HG03439 (cell line): ENCODE results near the gene CHRDL2.

Experiments used
- ATAC-seq: cut with Tn5 transposase; IDR thresholded peaks from one replicate; pipeline ENCODE4 v1.9.1; 2021; ENCODE audit warnings: mild to moderate bottlenecking, moderate library complexity; ENCODE audit not compliant: unreplicated experiment

Gene CHRDL2

DNA sequence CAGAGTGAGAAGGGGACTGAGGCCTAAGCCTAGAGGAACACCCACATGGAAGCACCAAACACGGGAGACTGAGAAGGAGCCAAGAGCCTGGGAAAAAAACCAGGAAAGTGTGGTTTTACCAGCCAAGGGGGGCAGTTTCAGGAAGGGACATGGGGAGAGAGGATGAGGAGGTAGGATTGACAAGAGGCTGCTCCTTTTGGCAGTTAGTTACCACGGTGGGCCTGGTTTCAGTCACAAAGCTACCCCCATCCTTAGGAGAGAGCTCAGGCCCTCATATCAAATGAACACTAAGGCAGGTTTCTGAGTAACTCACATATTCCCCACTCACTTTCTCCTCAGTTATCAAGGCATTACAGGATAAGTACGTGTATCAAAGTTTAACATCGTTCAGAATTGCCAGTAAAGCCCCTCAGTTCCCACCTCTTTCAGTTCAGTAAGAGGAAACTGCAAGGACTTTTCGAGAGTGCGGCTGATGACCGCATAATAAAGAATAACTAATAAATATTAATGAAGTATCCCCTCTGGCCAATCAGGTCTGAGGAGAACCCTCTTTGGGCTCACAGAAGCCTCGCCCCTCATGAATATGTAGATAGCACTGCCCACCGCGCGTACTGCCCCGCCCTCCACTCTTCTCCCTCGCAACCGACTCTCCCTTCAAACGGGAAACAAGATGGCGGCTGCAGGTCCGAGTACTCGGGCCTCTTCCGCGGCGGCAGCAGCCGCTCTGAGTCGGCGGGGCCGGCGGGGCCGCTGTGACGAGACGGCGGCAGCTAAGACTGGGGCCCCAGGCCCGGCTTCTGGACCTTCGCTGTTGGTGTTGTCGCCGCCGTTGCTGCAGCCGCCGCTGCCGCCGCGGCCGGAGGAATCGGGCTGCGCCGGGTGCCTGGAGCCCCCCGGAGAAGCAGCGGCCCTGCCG is 17.2 kb upstream of the CHRDL2 start, which contains the start of gene RNF169:
RNF169 (plus strand) TSS at position 639 of the 916 bp plus-strand sequence; CDS start at position 671, 32 bp downstream.
- peak; percentile 98 for ATAC-seq

DNA sequence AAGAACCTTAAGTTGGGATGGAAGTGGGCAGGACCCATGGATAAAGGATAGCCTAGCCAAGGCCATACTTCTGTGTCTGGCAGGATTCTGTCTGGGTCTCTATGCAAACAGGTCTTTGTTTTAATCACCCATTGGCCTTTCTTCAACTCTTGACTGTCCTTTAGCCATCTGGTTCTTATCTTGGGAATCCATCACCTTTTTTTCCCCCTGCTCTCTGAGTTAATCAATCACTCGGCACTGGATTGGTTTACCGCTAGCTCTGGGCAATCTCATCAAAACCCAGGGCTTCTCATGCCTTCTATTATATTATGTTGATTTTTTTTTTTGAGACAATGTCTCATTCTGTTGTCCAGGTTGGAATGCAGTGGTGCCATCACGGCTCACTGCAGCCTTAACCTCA is 15.6 kb upstream of the CHRDL2 start:
- ATAC-seq = no peak

DNA sequence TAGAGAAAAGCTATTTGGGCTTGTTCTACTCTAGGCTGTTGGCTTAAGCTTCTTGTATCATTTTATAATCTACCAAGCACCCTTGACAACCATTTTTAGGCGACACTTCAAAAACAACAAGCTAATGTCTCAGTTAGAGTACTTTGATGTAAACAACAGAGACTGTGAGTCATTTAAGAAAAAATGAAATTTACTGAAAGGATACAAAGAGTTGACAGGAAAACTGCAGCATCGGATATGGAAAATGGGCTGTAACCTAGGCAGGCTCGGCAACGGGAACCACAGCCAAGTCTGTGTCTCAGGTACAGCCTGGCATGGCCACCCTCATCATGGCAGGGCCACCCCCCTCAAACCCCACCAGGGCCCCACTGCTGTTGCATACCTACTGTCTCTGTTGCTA is 13.1 kb upstream of the CHRDL2 start:
- ATAC-seq = no peak

DNA sequence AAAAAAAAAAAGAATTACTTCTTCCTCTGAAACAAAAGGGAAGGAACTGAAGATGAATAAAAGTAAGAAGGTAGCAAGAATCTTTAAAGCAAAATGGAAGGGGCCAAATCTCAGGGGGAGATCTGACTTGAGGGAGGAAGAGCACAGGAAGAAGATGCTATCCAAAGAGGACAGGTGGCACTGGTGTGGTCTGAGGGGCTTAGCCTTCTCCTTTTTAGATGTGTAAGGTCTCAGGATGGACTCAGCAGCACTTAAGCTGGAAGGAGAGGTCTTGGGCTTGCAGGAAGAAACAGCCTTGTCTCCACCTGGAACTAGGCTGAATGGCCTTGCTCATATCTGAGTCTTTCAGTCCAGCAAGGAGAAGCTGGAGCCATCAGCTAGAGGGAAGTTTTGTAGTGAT is 12.4 kb upstream of the CHRDL2 start:
- ATAC-seq = no peak

DNA sequence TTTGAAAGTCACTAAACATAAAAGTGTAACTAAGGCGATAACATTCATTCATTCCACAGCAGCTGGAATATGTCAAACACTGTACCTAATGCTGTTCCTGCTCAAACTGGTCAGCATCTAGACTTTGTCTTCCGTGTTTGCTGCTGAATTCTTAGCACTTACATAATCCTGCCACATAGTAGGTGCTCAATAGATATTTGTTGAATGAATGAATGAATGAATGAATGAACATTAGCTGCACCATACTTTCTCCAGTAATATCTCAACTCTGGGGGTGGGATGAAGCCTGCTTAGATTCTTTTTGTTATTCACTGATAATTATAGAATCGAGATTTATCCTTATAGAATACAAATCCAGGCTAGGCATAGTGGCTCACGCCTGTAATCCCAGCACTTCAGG is 10.8 kb upstream of the CHRDL2 start:
- ATAC-seq = no peak

DNA sequence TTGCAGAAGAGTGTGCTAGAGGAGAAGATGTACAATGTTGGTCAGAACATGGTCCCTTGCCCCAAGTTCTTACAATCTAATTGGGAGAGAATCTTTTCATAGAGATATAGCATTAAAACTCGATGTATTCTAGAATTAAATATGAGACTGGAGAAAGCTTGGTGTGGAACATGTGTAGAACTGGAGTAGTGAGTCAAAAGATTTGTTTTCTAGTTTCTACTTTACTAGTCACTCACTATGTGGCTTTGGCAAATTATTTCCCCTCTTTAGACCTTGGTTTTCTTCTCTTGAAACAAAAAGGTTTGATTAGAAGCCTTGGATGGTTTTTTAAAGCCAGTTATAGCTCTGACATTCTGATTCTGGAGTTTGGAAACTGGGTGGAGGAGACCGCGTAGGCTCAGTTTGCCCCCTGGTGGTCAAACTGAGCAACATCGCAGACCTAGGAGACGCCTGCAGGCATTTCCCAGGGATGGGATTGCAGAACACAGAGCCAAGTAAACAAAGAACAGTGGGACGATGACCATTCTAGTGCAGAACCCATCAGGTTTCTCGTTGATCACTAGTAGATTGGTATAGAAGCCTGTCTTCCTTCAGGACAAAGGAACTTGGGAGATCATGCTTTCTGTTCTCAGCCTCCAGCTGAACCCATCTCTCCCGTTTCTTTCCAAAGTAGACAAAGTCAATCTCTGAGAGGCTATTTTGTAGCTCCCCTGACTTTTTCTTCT is 8.5 kb upstream of the CHRDL2 start:
- no peak for ATAC-seq

DNA sequence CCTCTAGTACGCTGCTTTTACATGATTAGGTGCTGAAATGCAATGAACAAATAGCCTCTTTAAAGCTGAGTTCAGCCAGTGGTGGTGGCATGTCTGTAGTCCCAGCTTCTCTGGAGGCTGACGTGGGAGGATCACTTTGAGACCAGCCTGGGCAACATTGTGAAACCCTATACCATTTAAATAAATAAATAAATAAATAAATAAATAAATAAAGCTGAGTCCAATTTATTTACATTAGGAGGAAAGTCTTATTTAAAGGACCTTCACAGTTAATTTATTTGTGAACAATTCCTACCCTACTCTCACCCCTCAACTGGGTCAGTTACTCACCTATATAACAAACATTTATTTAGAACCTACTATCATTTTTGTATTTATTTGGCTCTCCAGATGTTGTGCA is 4.8 kb upstream of the CHRDL2 start:
- no peak for ATAC-seq

DNA sequence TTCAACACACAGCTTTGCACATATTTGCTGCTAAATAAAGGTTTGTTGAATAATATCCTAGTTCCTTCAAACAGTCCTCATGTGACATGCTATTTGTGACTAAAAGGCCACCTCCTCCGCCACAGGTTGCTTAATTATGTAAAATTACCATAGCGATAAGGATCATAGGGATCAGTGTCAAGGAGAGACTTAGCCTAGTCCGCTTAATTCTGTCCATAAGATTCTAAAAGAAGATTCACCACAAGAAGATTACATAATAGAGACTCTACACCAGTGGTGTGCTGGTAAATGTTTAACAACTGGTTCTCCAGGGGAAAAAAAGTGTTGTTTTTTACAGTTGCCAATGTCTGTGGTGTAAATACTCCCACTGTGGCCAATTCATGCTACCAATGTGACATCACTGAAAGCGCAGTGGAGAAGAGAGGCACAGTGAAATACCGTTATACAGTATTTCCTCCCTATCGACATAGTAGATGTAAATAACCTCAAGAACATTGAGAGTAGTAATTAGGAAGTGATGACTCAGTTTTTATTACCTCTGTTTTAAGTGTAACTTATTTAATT is 4.2 kb upstream of the CHRDL2 start:
- no peak for ATAC-seq

DNA sequence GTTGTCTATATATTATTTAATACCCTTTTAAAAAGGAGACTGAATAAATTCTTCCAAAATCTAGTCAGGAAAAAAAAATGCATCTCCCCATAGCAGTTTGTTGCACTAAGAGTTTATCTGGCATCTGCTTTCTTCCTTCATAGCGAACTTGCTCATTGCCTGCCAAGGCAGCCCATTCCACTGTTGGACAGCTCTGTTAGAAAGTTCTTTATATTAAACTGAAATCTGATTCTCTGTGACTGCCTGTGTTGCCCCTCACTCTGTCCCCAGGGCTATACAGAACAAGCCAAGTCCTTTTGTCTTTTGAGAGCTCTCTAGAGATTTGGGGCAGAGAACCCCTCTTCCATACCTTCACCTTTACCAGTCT is 3.3 kb upstream of the CHRDL2 start:
- ATAC-seq = no peak

DNA sequence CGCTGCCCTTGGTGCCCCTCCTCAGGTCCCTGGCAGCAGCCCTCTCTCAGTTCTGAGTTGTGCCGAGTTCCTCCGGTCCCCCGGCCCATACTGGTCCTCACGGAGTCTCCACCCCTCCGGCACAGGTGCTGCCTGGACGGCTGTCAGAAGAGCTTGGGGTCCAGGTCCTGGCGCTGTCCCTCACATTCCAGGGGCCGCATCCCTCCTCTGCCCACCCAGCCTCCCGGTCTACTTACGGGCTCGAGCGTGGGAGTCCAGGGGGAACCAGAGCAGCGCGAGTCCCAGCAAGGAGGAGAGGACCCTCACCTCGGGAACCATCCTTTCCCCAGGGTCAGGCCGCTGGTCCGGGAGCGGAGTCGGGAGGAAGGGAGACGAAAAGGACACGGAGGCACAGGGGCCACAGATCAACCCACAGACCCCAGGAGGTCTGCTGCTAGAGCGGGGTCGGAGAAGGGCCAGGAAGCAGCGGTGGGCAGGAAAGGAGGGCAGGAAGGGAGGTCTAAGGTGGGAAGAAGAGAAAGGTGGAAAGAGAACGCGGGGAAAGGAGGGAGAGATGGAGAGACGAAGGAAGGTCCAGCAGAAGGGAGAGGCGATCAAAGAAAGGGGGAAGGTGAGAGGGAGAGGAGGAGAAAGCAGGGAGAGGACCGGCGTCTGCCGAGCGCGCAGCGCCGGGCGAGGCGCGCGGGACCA is 510 bp downstream of the CHRDL2 start:
- ATAC-seq = no peak

DNA sequence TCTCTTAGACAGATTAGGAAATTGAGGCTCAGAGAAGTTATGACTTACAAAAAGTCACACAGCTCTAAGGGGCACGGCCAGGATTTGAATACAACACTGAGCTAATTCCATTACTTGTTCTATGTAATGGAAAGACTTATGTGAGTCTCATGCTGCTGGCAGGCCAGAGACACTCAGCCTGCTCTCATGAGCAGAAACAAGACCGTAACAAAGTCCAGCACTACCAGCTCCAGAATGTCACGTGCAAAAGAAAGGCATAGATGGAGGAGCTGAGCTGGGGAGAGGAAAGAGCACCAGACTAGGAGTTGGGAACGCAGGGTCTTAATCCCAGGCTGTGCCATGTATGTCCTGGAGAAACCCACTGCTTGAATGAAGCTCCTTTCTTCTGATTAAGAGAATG is 1.8 kb downstream of the CHRDL2 start:
- ATAC-seq = no peak

DNA sequence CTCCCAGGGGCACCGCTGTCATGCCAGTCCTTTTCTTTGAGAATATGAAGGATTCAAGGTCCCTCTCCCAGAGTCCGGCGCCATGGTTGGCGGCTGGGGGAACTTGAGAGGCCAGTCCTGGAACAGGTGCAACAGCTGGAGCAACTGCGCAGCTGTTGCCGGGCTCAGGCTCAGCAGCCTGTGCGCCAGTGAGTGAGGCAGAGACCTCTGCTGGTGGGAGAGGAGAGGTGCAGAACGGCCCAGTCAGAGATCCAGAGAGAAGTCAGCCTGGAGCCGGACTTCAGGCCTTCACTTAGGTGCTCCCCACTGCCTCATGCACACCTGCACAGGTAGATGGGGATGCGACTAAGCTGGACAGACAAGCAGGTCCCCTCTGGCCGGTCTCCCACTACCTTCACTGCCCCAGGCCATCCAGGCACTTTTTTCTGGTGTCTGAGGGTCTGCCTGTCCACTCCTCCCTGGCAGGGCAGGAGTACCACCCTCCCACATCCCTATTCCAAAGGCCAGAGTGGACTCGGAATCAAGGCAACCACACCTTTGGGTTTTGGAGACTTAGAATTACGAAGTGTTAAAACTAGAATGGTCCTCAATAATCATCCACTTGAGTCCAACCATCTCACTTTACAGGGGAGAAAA is 4.6 kb downstream of the CHRDL2 start:
- peak; percentile 78 for ATAC-seq

DNA sequence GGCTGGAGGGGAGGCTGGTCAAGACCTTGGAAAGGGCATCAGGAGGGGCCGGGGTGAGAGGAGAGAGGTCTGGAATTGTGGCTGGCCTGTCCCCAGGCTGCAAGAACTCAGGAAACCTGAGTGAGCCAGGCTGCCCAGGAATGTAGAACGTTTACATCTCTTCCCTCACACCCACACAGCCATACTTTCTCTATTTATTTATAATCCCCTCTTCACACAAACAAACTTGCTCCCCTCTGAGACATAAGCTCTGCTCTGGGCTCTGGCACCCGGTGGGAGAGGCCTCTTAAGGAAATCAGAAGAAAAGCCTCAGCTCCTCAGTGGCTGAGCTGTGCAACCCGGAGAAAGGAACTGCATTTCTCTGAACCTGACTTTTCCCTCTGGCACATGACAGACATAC is 5.5 kb downstream of the CHRDL2 start:
- no peak for ATAC-seq

DNA sequence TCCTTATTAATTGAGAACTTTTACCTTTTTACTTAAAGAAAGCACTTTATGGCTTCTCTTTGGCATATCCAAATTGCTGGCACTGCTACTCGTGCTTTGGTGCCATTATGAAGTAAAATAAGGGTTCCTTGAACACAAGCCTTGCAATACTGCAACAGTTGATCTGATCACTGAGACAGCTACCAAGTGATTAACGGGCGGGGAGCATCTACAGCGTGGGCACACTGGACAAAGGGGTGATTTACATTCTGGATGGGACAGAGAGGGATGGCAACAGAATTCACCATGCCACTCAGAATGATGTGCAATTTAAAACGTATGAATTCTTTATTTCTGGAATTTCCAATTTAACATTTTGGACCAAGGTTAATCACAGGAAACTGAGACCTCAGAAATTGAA is 7.7 kb downstream of the CHRDL2 start:
- ATAC-seq = no peak

DNA sequence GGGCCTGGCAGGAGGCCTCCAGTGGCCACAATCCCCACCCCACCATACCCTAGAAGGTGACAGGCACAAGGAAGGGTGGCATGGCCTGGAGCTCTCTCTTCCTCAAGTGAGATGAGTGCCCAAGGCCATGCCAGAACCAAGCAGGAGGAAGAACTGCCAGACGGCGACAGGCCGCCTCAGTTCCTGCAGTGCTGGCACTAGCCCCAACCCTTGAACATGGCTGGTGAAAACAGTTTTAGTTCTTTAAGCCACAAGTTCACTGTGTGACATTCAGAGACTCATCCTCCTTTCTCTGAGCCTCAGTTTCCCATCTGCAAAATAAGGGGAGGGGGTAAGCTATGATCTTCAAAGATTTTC is 9.8 kb downstream of the CHRDL2 start:
- ATAC-seq = no peak

DNA sequence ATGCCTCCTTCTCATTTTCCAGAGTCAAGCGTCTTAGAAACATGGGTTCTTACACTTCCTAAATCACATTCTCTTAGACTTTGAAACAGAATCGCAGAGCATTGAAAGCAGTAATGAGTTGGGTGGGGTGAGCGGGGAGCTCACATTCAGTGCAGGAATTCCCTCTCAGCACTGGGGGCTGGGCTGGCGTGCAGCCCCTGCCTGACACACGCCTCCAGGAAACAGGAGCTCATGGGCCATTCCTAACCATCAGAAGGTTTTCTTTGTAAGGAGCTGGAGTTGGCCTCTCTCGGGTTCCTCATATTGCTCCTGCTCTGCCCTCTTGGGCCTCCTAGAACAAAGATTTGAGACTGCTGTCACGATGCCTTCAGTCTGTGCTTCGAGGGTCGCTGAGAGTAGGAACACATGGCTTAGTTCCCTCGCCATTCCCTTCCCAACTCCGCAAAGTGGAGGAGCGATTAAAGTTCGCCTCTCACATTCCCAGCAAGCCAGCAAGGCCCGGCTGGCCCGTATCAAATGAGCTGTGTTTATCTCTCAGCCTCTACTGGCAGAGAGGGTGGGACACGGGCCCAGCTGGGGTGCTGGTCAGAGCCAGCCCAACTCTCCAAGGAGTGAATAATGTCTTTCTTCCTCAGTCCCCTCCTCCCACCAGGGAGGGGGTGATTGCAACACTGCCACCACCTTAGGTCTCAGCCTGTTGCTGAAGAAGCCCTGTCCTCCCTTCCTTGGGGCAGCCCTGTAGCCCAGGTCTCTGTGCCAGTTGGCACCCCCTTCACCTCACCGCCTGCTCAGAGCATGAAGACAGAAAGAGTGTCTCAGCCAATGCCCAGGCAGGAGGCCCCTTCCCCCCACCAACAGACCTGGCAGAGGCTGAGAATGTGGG is 10.4 kb downstream of the CHRDL2 start:
- ATAC-seq = no peak

DNA sequence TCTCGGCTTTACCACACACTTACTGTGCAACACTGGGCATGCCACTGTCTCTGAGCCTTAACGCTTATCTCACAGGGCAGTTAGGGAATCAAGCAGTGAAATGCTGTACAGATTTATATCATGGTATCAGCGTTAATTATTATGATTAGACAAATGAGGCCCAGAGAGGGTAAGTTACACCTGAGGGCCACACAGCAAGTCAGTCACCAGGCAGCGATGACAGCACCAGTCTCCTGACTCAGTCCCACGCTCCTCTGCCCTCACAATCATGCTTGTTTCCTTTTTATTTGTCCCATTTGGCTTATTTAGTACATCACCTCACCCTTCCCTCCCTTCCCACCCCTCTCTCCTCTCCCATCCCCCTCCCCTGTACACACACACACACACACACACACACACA is 12.2 kb downstream of the CHRDL2 start:
- no peak for ATAC-seq

DNA sequence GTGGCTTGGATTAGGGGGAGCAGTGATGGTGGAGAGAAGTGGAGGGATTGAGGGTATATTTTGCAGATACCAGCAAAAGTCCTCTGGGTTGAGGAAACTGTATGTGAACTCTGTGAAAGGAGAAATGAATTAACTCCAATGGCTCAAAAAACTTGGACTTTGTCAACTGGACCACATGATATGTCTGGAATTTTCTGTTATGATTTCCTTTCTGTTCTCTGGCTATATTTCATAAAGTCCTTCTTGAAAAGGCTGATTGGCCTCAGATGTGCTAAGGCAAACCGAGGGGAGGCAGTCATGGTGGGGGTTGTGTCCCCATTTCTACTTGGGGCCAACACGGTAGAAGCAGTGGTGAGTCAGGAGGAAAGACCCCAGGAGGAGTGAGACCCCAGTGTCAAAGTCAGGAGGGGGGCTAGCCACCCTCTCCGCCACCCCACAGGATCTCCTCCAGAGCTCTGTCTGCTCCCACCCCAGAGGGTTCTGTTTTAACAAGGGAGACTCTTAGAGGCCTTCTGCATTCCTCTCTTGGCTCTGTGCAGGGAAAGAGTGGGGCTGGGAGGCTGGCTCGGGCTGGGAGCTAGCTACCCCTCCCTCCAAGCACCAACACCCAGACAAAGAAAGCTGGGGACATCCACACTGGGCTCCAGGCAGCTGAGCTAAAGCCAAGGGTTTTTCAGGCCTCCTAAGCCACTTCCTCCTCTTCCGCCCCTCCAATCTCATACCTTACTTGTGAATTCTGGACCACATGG is 13.8 kb downstream of the CHRDL2 start:
- no peak for ATAC-seq

DNA sequence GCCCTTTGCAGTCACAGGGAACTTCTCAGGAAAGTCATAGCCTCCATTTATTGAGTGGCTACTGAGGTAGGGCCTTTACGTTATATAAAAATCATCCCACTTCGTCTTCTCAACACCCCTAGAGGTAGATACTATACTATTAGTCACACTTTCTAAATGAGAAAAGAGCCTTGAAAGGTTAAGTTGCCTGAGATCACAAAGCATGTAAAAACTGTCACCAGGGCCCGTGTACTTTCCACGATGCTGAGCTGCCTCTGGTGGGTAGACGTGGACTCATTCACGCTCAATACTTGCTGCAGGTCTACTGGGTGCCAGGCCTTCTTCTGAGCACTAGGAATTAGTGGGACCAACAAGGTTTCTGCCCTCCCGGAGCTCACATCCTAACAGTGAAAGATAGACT is 16.3 kb downstream of the CHRDL2 start:
- no peak for ATAC-seq
